Measurements from ENCODE around the gene PPP1R10. TPM values are rescaled to one million over a fixed set of nuclear protein-coding genes. Genes with fewer than 3 reads are reported as not detected.

The PPP1R10 gene
- total and polyA plus RNA-seq, 2 of the 13 experiments (the other 11 are each of a cell fraction or from before 2014, with no cell fraction given): 26.3 to 38.4 TPM

GRCh38 chr6:30556906-30557682 is 59.9 kb downstream of the PPP1R10 start, which contains the start of gene PRR3 (continued):
- TF ChIP-seq RBFOX2 (IDR thresholded peaks at IDR 0.05; ENCODE audit: low read depth, low read length) (peak; percentile 78), SPEN (CRISPR knock-in tag; IDR thresholded peaks at IDR 0.05; ENCODE audit: low read depth) (peak; percentile 96), ZNF770 (CRISPR knock-in tag; IDR thresholded peaks at IDR 0.05) (0 out of 2 replicates have a peak, but pooled peaks have one; percentile 17), NFRKB (IDR thresholded peaks at IDR 0.05) (peak; percentile 59; the same call in 1 of the 2 replicates), ATF2 (CRISPR knock-in tag; IDR thresholded peaks at IDR 0.05) (peak; percentile 74), GPBP1L1 (CRISPR knock-in tag; IDR thresholded peaks at IDR 0.05) (no peak), DBP (CRISPR knock-in tag; IDR thresholded peaks at IDR 0.05; ENCODE audit: not compliant biosample characterization) (no peak), SOX6 (IDR thresholded peaks at IDR 0.05) (no peak), SOX6 (CRISPR knock-in tag; IDR thresholded peaks at IDR 0.05) (peak; percentile 71), LBX2 (CRISPR knock-in tag; IDR thresholded peaks at IDR 0.05; ENCODE audit: borderline replicate concordance) (peak; percentile 95), HBP1 (CRISPR knock-in tag; IDR thresholded peaks at IDR 0.05; ENCODE audit: low read depth) (no peak; the same call in 1 of the 2 replicates), MAX (IDR thresholded peaks at IDR 0.05) (peak; percentile 99), SRSF1 (optimal IDR thresholded peaks at IDR 0.05; ENCODE audit: low read depth, low read length) (peak; percentile 94), UBTF (CRISPR knock-in tag; IDR thresholded peaks at IDR 0.05) (peak; percentile 77), RARG (CRISPR knock-in tag; IDR thresholded peaks at IDR 0.05; ENCODE audit: low read depth) (peak; percentile 76; the same call in 1 of the 2 replicates), TFDP1 (CRISPR knock-in tag; IDR thresholded peaks at IDR 0.05; ENCODE audit: borderline replicate concordance) (peak; percentile 96)
